Type B pancreatic cell (in vitro differentiated cells): ENCODE results near the gene KIF25. TPM values are rescaled to one million over a fixed set of nuclear protein-coding genes. Genes with fewer than 3 reads are reported as not detected.

Source experiments
- DNase-seq: peaks from one replicate; pipeline ENCODE4 v3.0.0; 2021; ENCODE audit warnings: mixed read lengths; ENCODE audit not compliant: unreplicated experiment; ENCODE audit errors: extremely low spot score
- H3K27ac Mint-ChIP-seq: 2 replicates; pipeline ENCODE4 v1.8.0; 2021; ENCODE audit warnings: mild to moderate bottlenecking, mixed read lengths
- H3K27me3 Mint-ChIP-seq: 2 replicates; pipeline ENCODE4 v1.8.0; 2021; ENCODE audit warnings: mixed read lengths
- H3K36me3 Mint-ChIP-seq: 2 replicates; pipeline ENCODE4 v1.8.0; 2021; ENCODE audit warnings: mixed read lengths
- H3K4me1 Mint-ChIP-seq: one replicate; pipeline ENCODE4 v1.8.0; 2021; ENCODE audit warnings: mixed read lengths; ENCODE audit not compliant: unreplicated experiment
- H3K4me3 Mint-ChIP-seq: 2 replicates; pipeline ENCODE4 v1.8.0; 2021; ENCODE audit warnings: mild to moderate bottlenecking, mixed read lengths
- H3K9me3 Mint-ChIP-seq: 2 replicates; pipeline ENCODE4 v1.8.0; 2021; ENCODE audit warnings: mixed read lengths
- total RNA-seq: library from RNA; stranded (reverse); gene quantifications from 2 replicates; pipeline ENCODE4 v1.2.1, GENCODE V29; 2021; ENCODE audit warnings: low replicate concordance
- TF ChIP-seq, protein P1 (sequence below): fragments of 200-600 bp; sonication (generic); conservative IDR thresholded peaks from 2 replicates; pipeline ENCODE4 v1.5.0; 2021; ENCODE audit warnings: antibody characterized with exemption, mild to moderate bottlenecking

KIF25 gene
- total RNA-seq, 1 donor from 2014 or later: not detected

DNA sequence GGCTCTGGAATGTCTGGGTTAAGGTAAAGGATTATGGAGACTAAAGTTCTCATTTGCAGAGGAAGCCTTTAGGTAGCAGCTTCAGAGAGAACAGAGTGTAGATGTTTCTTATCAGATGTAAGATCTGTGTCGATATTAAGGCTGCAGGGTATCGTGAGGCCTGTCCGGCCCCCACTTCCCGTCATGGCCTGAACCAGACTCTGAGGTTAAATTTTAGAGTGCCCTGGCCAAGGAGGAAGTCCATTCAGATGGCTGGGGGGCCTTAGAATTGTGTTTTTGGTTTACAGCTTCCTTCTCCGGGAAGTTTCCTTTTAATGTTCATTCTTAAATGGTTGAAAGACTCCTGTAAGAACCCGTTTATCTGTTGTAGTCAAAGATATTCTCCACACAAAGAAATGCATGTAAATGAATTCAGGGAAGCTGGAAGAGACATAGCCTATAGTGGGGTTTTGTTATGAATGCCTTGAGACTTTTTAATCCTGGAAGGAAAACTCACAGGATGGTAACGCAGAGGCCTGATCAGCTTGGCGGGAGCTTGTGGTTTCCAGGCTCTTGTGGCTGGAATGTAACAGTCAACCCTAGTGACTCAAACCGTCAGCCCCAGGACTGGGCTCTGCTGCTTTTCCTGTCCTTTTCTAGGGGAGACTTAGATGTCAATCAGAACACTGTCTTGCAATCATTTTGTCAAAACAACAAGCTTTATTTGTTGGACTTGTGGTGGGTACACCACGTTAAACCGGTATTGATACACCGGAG is 34.7 kb downstream of the KIF25 start:
- Mint-ChIP-seq H3K9me3 (peaks cover 8% of the 10 kb centered on the region), H3K27ac (peak overlapping the region; percentile 52), H3K27me3 (peaks cover 9% of the 10 kb centered on the region), H3K4me3 (peak overlapping the region; percentile 51), H3K36me3 (no peaks in the 10 kb centered on the region), H3K4me1 (peaks cover 38% of the 10 kb centered on the region)
- TF ChIP-seq, protein P1, sequence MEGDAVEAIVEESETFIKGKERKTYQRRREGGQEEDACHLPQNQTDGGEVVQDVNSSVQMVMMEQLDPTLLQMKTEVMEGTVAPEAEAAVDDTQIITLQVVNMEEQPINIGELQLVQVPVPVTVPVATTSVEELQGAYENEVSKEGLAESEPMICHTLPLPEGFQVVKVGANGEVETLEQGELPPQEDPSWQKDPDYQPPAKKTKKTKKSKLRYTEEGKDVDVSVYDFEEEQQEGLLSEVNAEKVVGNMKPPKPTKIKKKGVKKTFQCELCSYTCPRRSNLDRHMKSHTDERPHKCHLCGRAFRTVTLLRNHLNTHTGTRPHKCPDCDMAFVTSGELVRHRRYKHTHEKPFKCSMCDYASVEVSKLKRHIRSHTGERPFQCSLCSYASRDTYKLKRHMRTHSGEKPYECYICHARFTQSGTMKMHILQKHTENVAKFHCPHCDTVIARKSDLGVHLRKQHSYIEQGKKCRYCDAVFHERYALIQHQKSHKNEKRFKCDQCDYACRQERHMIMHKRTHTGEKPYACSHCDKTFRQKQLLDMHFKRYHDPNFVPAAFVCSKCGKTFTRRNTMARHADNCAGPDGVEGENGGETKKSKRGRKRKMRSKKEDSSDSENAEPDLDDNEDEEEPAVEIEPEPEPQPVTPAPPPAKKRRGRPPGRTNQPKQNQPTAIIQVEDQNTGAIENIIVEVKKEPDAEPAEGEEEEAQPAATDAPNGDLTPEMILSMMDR: peak; percentile 28
- no peak for DNase-seq

DNA sequence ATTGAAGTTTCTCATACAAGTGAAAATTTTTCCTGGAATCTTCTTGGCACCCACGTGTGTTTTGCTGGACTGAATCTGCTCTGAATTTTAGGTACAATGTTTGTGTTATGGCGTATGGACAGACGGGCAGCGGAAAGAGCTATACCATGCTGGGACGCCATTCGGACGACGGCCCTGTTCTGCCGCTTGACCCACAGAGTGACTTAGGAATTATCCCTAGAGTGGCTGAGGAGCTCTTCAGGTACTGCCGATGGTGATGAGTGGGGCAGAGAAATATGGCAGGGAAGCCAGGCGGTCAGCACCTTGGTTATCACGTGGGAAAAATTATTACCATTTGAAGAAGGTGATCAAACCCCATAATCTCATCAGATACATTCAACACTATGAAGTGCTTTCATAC is 36.3 kb downstream of the KIF25 start:
- Mint-ChIP-seq H3K36me3 (no peaks in the 10 kb centered on the region), H3K4me1 (peaks cover 38% of the 10 kb centered on the region), H3K27ac (peak overlapping the region; percentile 61), H3K9me3 (peaks cover 11% of the 10 kb centered on the region), H3K4me3 (peak overlapping the region; percentile 42), H3K27me3 (peaks cover 9% of the 10 kb centered on the region)
- no peak for DNase-seq
- TF ChIP-seq, protein P1: no peak

DNA sequence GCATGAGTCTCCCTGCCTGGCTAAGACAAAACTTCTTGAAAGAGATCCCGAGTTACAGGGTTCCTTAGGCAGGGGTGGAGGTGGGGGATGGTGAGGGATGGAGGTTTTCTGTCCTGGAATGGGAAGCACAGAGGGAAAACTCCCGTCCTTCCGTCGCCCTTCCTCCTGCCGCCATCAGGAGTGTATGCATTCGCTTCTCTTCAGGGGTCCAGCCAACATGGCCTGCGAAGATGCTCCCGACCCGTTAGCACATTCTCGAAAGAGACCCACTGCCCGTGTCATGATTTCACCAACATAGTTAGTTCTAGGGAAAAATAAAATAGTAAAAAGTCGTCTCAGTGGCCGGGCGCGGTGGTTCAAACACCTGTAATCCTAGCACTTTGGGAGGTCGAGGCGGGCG is 37.1 kb downstream of the KIF25 start:
- DNase-seq: no peak
- H3K4me1 Mint-ChIP-seq: peaks cover 38% of the 10 kb centered on the region
- H3K4me3 Mint-ChIP-seq: peak overlapping the region; percentile 81
- H3K36me3 Mint-ChIP-seq: no peaks in the 10 kb centered on the region
- TF ChIP-seq, protein P1: no peak
- peak overlapping the region; percentile 86 for H3K27ac Mint-ChIP-seq
- H3K9me3 Mint-ChIP-seq: peaks cover 11% of the 10 kb centered on the region
- H3K27me3 Mint-ChIP-seq: peaks cover 9% of the 10 kb centered on the region

DNA sequence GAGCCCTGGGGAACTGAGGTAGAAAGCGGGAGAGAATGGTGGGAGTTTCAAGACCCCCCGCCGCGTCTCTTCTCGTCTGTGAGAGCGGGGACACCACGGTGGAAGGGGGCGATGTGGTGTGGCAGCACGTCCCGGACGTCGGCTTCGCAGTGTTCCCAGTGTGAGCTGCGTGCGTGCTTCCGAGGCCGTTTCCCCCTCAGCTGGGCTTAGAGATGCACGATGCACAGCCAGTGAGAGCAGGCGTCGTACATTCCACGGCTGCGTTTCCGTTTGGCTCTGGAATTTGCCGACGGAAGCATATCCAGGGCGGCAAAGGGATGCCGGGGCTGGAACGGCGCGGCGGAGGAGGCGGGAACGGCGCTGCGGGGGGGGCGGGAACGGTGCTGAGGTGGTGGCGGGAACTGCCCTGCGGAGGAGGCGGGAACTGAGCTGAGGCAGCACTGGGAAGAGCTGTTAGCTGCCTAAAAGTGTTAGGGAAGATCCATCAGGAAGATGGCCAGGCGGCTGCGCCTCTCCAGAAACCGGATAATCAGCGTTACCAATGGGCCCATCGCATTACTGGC is 37.7 kb downstream of the KIF25 start:
- DNase-seq: peak; percentile 81
- H3K36me3 Mint-ChIP-seq: no peaks in the 10 kb centered on the region
- peak overlapping the region; percentile 86 for H3K27ac Mint-ChIP-seq
- H3K4me3 Mint-ChIP-seq: peak overlapping the region; percentile 81
- peaks cover 11% of the 10 kb centered on the region for H3K9me3 Mint-ChIP-seq
- H3K4me1 Mint-ChIP-seq: peaks cover 34% of the 10 kb centered on the region
- H3K27me3 Mint-ChIP-seq: peaks cover 9% of the 10 kb centered on the region
- TF ChIP-seq, protein P1: no peak

DNA sequence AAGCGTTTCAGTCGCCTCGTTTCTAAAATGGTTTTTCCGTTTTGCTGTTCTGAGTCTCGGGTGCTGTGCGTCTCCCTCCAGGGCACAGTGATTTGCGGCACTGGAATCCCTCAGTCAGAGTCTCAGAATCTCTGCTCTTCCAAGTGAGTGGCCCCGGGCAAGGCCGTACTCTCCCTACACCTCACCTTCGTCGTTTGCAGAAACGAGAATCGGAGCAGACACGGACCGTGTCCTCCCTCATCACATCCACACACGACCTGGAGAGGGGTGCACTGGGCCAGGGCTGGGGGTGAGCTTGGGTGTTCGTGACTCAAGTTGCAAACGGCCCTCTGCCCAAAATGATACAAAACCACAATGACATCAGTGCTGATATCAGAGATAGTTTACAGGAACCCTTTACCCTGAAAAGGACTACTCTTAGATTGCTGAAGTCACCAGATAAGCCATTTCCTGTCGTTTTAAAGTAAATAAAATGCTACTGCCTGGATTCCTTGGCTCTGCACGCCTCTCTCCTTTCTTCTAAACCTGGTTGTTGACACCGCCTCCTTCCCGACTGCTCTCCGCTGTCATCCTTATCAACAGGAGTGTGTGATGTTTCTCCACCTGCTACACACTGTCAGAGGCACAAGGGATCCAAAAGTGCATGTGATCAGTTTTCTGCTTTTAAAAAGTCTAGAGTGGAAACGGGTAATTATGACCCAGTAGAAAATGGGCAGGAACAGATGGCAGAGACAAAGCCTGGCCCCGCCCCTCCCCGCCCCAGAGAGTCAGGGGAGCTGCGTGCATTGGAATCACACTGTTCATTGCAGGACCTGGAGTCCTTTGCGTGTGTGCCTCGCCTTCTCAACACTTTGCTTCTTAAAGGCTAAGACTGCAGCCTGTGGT is 38.4 kb downstream of the KIF25 start:
- Mint-ChIP-seq H3K27ac (peak overlapping the region; percentile 86), H3K9me3 (peaks cover 11% of the 10 kb centered on the region), H3K4me1 (peaks cover 28% of the 10 kb centered on the region), H3K4me3 (peak overlapping the region; percentile 81), H3K27me3 (peaks cover 9% of the 10 kb centered on the region), H3K36me3 (no peaks in the 10 kb centered on the region)
- TF ChIP-seq, protein P1: no peak
- DNase-seq: no peak
